Measurements from ENCODE around the gene POU5F2. TPM values are rescaled to one million over a fixed set of nuclear protein-coding genes. Genes with fewer than 3 reads are reported as not detected.

The POU5F2 gene
- total RNA-seq, 1 donor: 3.0 TPM

Other genes with a start within 250 kb of the POU5F2 start
- gene NR2F1-AS1, start 160.4 kb downstream of the POU5F2 start, total RNA-seq: not detected
- gene NR2F1, start 158.4 kb downstream of the POU5F2 start, total RNA-seq: 0.42 TPM